ENCODE results near the gene MRPL39. TPM values are rescaled to one million over a fixed set of nuclear protein-coding genes. Genes with fewer than 3 reads are reported as not detected.

The MRPL39 gene
- total and polyA plus RNA-seq, 8 donors = 2.9 to 65.6 (median 31.5) TPM; not detected in 1

DNA sequence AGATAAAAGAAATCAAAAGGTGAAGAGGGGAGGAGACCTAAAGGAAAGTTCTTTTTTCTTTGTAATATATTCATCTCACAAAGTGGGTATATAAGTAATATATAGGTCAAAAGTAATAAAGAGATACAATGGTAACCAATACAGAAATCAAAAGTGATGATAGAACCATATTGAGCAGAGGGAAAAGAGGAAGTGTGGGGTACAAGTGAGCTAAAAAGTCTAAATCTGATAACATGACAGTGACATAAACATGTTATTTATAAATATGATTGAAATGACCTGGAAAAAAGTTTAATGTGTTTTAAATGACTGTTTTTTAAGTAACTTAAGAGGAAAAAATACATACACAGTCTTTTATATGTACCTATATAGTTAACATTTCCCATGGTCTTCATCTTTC lies 70.5 kb downstream of the MRPL39 start:
- TF ChIP-seq POLR2A (IDR thresholded peaks at IDR 0.05) (no peak), CTCF (IDR thresholded peaks at IDR 0.05) (no peak), POLR2AphosphoS5 (IDR thresholded peaks at IDR 0.05) (no peak), EP300 (IDR thresholded peaks at IDR 0.05) (no peak)

GRCh38 chr21:25535849-25536248 lies 71.4 kb downstream of the MRPL39 start:
- Histone ChIP-seq H3K27me3 (no peaks in the 10 kb centered on the region), H3K36me3 (no peaks in the 10 kb centered on the region), H3K4me3 (no peak overlapping the region), H3K27ac (no peak overlapping the region), H3K9me3 (peaks cover 0 to 31% (median 25%) of the 10 kb centered on the region in 4 donors), H3K4me1 (no peaks in the 10 kb centered on the region)
- 83 to 88% (median 87%) methylated on average over 2 of the region's 2 CpGs for WGBS, 5 donors
- intact Hi-C loops (cut with DNase I; ENCODE audit: low total_unique reads) = no loop called here
- DNase-seq = no peak
- TF ChIP-seq POLR2A (IDR thresholded peaks at IDR 0.05) (no peak), CTCF (IDR thresholded peaks at IDR 0.05) (no peak)

More for the DNA sequence above, 70.5 kb downstream of the MRPL39 start:
- H3K27me3 ChIP-seq = no peaks in the 10 kb centered on the region
- H3K36me3 ChIP-seq = no peaks in the 10 kb centered on the region
- no peak overlapping the region for H3K4me3 ChIP-seq
- no peak for DNase-seq
- H3K9me3 ChIP-seq = peaks cover 0 to 31% (median 25%) of the 10 kb centered on the region in 4 donors
- H3K4me1 ChIP-seq = no peaks in the 10 kb centered on the region
- H3K27ac ChIP-seq = no peak overlapping the region
- intact Hi-C loops (cut with DNase I; ENCODE audit: low total_unique reads) = no loop called here

Other genes starting within 250 kb of the MRPL39 start
- 10 to 100 TPM in 2 of 5 donors, 1 to 10 TPM in 2, not detected in 1; 3.6 to 32.1 (median 11.5) TPM for gene JAM2, start 31.8 kb upstream of the MRPL39 start, total RNA-seq
- gene JAM2, start 31.8 kb upstream of the MRPL39 start, polyA plus RNA-seq = 1 to 10 TPM; 1.2 to 8.5 (median 1.7) TPM
- gene ATP5PF, start 127.4 kb upstream of the MRPL39 start, total RNA-seq = 100 to 1,000 TPM in 2 of 5 donors, 10 to 100 TPM in 2, 1 to 10 TPM in 1; 4.3 to 155 (median 83.5) TPM
- gene ATP5PF, start 127.4 kb upstream of the MRPL39 start, polyA plus RNA-seq = 100 to 1,000 TPM; 391 to 471 (median 470) TPM
- 10 to 100 TPM in 2 of 5 donors, 1 to 10 TPM in 3; 6.4 to 47.0 (median 8.2) TPM for gene GABPA, start 127.5 kb upstream of the MRPL39 start, total RNA-seq
- gene GABPA, start 127.5 kb upstream of the MRPL39 start, polyA plus RNA-seq = 1 to 10 TPM; 6.8 to 8.7 (median 7.5) TPM